ENCODE data around the gene C2orf42.
"Not testable (repeated sequence)": the region's sequence is repeated elsewhere in the genome, so short reads cannot be mapped to it uniquely, and the experiment has no call there.

Gene C2orf42

DNA sequence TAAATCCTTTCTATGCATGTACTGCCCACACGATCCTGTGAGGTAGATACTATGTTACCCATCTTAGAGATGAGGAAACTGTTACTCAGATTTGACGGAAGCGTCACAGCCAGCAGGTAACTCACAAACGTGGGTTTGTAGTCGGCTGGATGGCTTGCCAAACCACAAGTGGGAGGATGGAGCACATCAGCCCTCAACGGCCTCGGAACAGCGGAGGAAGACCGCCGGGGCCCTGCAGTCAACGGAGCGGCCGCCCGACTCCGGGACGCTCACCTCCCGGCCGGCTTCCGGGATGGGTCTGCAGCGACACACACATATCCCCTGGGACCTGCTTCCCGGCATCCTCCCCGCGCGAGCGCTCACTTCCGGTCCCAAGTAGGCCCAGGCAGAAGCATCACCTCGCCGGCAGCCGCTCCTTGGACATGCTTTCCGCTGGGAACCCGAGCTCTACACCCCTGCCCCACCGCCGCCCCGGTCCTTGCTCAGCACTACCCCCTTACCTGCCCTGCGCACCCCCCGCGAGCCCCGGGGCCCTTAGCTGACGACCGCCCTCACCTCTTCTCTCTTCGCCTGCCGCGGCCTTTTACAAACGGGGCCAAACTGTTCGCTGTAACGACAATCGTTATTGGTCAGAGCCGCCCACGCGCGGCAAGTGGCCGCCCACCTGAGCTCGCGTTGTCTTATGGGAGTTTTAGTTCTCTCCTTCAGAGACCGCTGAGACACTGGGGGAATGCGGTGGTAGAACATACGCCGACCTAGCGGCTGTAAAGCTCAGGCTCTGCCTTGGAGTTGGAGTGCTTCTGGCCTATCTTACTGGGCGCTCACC lies at the start of gene C2orf42:
C2orf42 (minus strand) TSS at position 602 of the 826 bp plus-strand sequence. CDS start 9,034 bp downstream, outside the sequence.
- DNase-seq (ENCODE audit: low read depth), result peak; percentile 98

DNA sequence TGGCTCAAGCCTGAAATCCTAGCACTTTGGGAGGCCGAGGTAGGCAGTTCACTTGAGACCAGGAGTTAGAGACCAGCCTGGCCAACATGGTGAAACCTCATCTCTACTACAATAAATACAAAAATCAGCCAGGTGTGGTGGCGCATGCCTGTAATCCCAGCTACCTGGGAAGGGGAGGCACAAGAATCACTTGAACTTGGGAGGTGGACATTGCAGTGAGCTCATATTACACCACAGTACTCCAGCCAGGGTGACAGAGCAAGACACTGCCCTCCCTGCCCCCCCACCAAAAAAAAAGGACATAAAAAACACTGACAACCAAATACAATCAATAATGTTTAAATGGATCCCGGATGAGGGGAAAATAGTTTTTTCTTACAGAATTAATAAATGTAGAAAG lies 49.8 kb upstream of the C2orf42 start:
- DNase-seq (ENCODE audit: low read depth), result no peak

GRCh38 chr2:70233926-70234325 lies 43.1 kb upstream of the C2orf42 start:
- no peak for DNase-seq (ENCODE audit: low read depth)

DNA sequence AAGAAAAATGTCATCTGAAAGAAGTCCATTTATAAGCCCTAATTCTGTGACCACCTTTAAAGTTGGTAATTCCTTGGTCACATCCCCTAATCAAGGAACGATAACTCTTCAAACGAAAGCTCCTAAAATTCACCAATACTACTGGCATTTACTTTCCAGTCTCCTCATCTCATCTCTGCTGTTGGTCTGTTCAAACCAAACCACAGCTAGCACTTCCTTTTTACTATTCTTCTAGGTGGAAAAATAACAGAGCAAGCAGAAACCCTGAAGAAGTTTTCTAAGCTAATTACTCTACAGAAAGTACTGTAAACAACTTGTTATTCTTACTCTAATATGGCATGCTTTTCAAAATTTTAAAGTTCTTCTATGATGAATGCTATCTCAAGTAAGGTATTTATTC lies 36.0 kb upstream of the C2orf42 start:
- no peak for DNase-seq (ENCODE audit: low read depth)

- DNase-seq (ENCODE audit: low read depth), result peak; percentile 26
Measured at GRCh38 chr2:70223305-70223704, 32.5 kb upstream of the C2orf42 start.

- peak; percentile 58 for DNase-seq (ENCODE audit: low read depth)
Measured at GRCh38 chr2:70214953-70215549, 24.2 kb upstream of the C2orf42 start.

GRCh38 chr2:70214365-70214764 lies 23.5 kb upstream of the C2orf42 start:
- no peak for DNase-seq (ENCODE audit: low read depth)

- DNase-seq (ENCODE audit: low read depth), result no peak
Measured at GRCh38 chr2:70212298-70212932, 21.6 kb upstream of the C2orf42 start.

DNA sequence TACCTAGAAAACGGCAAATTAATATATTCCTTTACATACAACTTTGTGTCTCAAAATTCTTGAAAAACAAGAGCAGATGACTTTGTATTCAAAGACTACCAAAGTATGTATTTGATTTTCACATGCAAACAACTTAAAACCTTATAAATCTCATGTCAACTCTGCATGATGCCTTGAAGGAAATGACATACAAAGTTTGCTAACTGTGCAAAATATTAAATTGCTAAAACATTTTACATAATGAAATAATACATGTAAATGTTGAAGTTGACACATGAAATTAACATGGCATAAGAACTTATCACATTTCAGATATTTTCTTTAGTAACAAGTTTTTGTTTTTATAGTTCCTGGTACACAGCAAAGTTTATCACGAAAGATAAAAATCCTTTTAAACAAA lies 20.8 kb upstream of the C2orf42 start:
- no peak for DNase-seq (ENCODE audit: low read depth)

GRCh38 chr2:70204452-70204851 lies 13.6 kb upstream of the C2orf42 start:
- DNase-seq (ENCODE audit: low read depth), result no peak

- peak; percentile 2 for DNase-seq (ENCODE audit: low read depth)
Measured at GRCh38 chr2:70203086-70203485, 12.3 kb upstream of the C2orf42 start.

DNA sequence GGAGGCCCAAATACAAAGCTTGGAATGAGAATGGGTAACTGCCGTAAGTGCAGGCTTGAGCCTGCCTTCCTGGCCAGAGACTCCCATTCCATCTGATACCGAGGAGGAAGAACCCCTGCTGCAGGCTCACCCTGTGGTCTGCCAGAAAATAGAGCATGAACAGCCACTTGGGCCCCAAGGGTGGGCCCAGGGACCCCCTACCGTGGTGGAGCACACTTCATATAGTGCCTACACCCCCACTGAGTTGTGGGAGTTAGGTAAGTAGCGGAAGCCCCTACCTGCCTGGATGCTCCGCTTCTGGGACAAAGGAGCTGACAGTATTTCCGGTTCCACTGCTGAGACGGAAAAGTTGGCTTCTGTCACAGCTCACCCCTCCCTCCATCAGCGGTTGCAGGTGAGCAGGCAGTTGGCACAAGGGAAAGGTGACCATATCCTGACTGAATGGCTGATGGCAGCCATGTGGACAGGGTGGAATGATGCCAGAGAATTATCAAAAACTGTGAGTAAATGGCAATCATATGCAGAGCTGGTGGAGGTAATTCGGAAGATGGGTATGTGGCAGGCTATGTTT lies 11.5 kb upstream of the C2orf42 start:
- DNase-seq (ENCODE audit: low read depth), result no peak

DNA sequence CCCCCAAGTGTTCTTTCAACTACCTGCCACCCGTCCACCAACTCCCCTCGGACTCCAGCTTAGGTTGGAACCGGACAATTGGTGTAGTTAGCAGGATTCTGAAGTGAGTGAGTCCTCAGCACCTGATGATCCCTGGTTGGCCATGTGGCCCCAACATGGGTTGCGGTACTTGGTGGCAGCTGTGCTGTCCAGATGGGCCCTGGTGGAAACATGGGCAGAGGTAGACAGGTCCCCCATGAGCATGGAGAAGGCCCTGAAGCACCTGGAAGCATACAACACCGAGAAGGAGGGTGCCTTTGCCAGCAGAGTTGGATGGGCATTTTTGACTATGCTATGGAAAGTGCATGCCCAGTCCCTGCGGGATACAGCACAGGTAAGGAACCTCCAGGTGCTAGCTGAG lies 11.0 kb upstream of the C2orf42 start:
- no peak for DNase-seq (ENCODE audit: low read depth)

- no peak for DNase-seq (ENCODE audit: low read depth)
Measured at GRCh38 chr2:70201225-70201768, 10.5 kb upstream of the C2orf42 start.

DNA sequence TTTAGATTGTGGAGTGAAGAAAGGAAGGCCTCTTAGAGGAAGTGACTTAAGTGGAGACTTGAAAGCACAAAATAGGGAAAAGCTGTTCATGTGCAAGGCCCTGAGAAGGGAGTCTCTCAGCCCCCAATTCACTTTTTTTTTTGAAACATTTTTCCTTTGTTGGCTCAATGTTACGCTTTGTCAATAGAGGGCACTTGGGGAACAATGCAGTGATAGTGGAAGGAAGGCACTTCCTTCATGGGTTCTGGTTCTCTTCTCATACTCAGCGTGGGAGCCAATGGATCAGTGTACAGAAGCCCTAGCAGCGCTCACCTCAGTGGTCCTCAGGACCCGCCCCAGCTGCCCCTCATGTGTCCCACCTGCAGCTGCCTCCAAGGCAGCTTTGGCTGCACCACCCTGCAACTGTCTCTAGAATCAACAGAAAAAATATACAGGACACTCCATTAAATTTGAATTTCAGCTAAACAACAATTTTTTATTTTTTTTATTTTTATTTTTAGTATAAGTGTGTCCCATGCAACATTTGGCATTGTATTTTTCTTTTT lies 8.6 kb upstream of the C2orf42 start:
- DNase-seq (ENCODE audit: low read depth), result peak; percentile 6

- no peak for DNase-seq (ENCODE audit: low read depth)
Measured at GRCh38 chr2:70192516-70192915, 1.7 kb upstream of the C2orf42 start.

DNA sequence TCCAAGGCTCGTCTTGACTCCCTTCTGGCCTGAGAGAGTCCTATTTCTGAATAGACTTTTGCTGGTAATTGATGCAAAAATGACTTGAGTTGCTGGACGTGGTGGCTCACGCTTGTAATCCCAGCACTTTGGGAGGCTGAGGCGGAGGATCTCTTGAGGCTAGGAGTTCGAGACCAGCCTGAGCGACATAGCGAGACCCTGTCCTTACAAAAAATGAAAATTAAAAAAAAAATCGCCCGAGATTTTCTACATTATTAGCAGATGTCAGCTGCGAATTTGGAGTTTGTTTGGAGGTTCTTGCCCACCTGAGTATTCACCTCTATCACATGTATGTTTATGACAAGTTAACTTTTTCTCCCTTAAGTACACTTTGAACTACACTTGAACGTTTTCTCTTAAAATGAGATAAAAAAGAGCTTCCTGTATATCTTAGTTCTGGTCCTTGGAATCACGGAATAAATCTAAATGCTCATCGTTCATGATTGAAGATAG lies 471 bp upstream of the C2orf42 start:
- DNase-seq (ENCODE audit: low read depth), result no peak

- DNase-seq (ENCODE audit: low read depth), result no peak
Measured at GRCh38 chr2:70188460-70188859, 2.4 kb downstream of the C2orf42 start.

DNA sequence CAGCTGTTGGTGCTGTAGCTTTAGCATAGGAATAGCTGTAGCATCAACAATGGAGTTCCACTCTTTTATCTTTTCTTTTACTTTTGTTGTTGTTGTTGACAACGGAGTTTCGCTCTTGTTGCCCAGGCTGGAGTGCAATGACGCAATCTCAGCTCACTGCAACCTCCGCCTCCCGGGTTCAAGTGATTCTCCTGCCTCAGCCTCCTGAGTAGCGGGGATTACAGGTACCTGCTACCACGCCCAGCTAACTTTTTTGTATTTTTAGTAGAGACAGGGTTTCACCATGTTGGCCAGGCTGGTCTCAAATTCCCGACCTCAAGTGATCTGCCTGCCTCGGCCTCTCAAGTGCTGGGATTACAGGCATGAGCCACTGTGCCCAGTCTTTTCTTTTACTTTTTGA lies 3.6 kb downstream of the C2orf42 start:
- not testable (repeated sequence) for DNase-seq (ENCODE audit: low read depth)

DNA sequence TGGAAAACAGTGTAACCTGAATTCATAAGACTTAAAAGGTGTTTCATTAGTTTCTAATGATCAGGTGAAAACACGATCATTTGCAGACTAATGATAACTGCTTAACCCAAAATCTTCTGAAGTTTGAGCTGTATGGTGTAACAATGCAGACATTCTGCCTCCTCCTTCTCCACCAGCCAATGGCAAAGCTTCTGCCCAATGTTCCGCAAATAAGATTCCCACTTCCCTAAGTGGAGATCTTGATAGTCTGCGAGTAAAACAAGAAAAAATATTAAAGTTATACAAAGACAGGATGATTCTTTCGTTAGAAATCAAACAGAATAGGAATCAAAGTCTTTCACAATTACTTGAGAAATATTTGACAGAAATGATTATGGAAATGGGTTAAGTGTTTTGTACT lies 8.1 kb downstream of the C2orf42 start:
- no peak for DNase-seq (ENCODE audit: low read depth)

DNA sequence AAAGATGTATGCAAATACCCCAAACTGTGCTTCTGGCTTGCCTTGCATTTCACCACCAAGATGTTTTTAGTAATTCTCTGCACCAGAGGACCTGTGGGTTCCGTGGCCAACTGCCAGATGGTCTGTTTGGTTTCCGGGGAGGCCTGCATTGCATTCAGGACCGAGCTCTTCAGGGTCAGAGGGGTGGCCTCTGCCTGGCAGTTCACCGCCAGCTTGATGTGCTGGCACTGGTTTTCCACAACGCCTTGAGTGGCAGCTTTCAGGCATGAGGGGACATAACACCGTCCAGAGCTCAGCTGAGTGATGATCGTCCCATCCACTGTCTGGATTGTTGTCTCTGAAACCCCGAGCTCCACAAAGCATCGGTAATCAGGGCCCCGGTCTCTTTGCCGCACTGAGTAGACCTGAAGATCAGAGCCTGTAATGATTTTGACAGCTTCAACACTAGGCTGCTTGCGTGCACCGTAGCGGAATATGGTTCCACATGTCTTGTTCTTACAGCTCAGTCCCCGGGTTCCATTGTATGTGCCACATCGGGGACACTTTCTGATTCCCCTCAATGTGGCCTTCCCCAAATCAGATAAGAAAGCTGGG lies 9.4 kb downstream of the C2orf42 start:
- no peak for DNase-seq (ENCODE audit: low read depth)

GRCh38 chr2:70173520-70173919 lies 17.3 kb downstream of the C2orf42 start:
- DNase-seq (ENCODE audit: low read depth), result peak; percentile 22

Measured in ELR (cell line).